ENCODE data around the gene STIP1.
"Not testable (repeated sequence)": the region's sequence is repeated elsewhere in the genome, so short reads cannot be mapped to it uniquely, and the experiment has no call there.

Gene STIP1

DNA sequence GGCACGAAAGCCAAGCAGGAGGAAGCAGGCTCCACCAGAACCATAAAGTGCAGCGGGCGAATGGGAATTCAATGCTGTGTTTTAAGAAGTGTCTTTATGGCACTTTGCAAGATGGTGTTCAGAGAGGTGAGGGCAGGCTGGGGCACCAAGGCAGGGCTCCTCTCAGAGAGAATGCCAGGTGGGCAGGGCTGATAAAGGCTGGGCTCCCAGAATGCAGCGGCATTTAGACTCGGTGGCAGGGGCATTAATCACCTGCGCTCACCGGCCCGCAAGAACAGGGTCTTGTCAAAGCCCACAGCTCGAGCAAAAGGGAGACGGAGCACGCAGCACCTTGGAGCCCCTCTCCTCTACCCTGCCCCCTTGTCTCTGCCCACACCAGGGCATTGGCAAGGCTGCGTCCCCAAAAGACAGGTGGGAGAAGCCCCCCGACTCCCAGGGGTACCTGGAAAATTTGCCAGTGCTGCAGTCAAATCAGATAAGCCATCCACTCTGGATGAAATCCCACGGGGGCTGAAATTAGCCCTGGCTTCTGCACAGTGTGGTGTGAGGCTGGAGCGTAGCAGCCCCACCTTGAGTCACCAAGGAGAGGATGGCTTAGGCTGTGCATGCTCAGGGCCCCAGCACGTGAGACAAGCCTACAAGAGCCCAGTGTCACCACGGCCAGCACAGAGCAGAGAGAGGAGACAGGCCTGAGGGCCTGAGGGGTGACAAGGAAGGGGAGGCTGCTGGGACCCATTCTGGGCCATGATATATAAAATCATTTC lies 28.2 kb upstream of the STIP1 start:
- no peak for DNase-seq (ENCODE audit: low read depth)

DNA sequence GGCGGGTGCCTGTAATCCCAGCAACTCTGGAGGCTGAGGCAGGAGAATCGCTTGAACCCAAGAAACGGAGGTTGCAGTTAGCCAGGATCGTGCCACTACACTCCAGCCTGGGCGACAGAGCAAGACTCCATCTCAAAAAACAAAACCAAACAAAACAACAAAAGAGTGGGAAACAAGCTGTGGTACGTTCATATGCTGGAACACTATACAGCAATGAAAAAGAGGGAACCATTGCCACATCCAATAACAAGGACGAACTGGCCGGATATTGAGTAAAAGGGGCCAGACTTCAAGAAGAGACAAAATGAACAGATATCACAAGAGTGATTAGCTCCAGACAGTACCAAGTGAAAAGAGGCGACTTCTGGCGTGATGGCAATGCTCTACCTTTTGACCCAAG lies 24.9 kb upstream of the STIP1 start:
- DNase-seq (ENCODE audit: low read depth): no peak

DNA sequence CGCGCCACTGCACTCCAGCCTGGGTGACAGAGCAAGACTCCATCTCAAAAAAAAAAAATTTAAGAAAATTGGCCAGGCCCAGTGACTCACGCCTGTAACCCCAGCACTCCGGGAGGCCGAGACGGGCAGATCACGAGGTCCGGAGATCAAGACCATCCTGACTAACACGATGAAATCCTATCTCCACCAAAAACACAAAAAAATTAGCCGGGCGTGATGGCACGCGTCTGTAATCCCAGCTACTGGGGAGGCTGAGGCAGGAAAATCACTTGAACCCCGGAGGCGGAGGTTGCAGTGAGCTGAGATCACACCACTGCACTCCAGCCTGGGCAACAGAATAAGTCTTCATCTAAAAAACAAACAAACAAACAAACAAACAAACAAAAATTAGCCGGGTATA lies 23.2 kb upstream of the STIP1 start:
- not testable (repeated sequence) for DNase-seq (ENCODE audit: low read depth)

DNA sequence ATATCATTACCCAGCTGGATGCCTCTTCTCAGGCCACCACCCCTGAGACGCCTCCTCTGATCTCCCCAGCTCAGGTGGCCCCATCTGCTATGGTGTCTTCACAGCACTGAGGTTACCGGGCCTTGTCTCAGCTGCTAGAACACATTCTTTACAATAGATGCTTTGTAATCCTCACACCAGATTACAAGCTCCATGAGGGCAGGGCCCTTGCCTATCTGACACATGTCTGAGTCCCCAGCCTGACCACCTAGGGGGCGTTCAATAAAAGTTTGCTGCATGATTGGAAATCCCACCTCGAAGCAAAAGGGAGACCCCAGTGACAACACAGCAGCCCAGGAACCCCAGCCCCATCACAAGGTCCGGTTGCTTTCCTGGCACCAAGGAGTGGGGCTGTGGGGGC lies 22.0 kb upstream of the STIP1 start:
- DNase-seq (ENCODE audit: low read depth): no peak

DNA sequence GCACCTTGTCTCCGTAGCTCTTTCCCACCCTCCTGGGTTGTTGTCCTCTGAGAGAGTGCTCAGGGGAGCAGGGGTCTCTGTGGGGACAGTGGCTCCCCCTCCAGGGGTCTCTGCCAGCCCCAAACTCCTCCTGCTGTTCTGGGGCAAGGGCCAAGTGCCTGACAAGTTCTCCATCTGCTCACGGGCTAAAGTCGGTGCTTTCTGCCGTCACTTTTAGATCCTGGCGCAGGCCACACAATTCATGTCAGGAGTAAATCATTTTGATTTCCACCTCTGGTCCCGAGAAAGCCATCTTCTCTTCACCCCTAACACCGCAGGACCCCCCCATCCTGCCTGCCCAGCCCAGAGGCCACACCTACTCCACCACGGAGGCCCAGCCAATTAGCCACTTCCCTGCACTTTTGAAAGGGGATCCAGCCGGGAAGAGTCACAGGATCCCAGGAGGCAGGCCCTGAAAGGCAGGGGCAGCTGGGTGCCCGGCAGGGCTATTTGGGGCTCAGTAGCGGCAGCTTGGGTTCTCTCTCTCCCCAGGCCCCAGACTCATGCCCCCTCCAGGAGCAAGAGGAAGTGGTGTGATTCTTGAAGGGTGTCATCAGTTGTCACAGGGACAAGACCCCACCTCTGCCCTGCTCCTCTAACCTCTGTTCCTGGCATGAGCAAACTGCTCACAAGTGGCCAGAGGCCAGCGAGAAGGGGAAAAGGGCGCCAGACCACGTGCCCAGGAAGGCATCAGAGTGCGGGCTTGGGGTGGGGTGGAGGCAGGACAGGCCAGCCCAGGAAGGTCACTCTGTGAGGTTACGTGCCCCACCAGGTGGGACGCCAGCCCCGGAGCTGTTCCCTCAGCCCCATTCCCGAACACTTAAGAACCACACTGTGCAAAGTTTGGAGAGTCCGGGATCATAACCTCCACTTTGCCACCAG lies 21.3 kb upstream of the STIP1 start:
- peak; percentile 33 for DNase-seq (ENCODE audit: low read depth)

DNA sequence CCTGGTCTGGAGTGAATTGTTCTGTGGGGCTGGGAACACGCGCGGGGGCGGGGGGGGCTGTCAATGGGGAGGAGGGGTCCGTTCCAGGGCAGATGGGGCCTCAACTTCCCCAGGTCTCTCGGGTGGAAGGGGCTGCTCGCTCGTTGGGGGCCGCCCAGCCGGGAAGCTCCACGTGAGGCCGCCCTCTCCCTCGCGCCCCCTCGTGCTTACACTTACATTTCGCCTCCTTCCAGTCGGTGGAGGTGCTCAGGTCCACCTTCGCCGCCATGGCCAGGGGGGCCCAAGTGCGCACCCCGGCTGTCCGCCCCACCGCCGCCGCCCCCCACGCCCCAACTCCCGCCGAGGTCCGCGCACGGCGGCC lies 20.5 kb upstream of the STIP1 start:
- peak; percentile 23 for DNase-seq (ENCODE audit: low read depth)

DNA sequence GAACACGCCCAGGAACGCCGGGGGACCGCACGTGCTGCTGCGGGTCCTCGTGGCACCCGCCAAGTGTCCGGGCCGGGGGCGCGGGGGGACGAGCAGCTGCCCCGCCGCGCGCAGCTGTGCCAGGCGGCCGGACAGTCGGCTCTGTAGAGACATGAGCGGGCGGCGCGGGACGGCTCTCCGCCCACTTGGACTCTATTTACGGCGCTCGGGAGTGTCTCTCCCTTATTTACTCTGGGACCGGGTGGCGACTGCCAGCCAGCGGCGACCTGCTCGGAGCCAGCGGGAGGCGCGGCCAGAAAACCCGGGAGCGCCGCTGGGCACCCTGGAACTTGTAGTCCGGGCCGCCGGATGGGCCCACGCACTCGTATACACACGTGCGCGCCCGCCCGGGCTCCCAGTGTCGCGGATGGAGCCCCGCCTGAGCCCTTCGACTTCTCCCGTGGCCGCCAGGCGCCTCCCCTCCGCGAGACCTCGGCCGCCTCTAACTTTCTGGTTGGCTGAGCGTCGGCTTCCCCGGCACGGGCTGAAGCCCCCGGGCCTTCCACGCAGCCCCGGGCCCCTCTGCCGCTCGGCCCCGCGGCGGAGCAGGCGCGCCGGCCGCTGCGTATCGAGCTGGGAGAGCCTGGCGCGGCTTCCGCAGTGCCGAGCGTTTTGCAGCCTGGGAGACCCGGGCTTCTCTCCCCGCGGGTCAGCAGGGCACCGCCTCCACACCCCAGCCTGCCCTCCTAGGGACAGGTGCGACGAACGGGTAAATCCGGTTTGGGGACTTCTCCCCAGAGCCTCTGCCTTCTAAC lies 19.9 kb upstream of the STIP1 start, which contains the start of gene MACROD1:
Gene MACROD1, minus strand, starts transcription at position 272 of the 794 bp plus-strand sequence. Its CDS starts 119 bp downstream, at position 153.
- DNase-seq (ENCODE audit: low read depth): peak; percentile 87

DNA sequence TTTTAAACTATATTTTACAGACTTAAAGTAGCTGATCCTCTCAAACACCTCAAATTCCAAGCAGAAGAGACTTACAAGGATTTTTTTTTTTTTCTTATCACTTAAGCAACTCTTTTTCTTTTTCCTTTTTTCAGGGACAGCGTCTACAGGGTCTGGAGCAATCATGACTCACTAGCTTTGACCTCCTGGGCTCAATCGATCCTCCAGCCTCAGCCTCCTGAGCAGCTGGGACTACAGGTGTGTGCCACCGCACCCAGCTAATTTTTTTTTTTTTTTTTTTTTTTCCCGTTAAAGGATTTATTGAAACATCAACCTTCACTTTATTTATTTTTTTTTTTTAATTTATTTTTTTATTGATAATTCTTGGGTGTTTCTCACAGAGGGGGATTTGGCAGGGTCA lies 15.6 kb upstream of the STIP1 start:
- DNase-seq (ENCODE audit: low read depth): no peak

DNA sequence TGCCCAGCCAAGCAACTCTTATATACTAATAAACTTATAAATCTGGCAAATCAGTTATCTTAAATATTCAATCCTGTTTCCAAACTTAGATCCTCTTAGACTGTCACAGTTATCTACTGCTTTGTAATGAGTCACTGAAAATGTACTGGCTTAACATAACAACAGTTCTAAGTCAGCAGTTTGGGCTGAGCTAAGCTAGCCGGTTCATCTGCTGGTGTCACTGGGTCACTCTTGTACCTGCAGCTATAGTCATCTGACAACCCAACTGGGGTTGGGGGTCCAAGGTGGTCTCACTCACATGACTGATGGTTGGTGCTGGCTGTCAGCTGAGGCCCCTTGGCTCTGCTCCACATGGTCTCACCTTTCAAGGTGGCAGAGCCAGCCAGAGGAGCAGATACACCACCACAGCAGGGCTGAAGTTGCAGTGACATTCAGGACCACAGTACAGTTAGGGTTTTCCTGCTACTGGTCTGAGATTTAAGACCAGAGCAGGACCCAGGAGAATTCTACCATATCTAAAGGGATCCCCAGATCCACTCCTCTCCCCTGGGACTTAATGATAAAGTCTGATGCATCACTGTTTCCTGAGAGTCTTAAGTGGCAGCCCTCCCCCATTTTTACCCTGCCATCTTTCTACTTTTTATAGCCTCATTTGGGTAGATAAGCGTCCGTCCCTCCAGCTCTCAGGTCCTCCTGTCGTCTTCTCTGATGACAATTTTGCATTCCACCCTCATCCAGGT lies 12.2 kb upstream of the STIP1 start:
- DNase-seq (ENCODE audit: low read depth): peak; percentile 16

DNA sequence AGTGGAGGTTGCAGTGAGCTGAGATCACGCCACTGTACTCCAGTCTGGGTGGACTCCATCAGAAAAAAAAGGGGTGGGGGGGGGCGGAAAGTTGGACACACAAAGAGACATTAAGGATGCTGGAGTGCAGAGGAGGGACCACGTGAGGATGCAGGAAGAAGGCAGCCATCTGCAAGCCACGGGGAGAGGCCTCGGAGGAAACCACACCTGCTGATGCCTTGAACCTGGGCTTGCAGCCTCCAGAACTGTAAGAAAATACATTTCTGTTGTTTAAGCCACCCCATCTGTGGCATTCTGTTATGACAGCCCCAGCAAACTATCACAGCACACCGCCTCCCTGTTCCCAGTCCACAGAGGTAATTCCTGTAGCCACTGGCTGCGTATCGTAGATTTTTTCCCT lies 9.2 kb upstream of the STIP1 start:
- DNase-seq (ENCODE audit: low read depth): no peak

DNA sequence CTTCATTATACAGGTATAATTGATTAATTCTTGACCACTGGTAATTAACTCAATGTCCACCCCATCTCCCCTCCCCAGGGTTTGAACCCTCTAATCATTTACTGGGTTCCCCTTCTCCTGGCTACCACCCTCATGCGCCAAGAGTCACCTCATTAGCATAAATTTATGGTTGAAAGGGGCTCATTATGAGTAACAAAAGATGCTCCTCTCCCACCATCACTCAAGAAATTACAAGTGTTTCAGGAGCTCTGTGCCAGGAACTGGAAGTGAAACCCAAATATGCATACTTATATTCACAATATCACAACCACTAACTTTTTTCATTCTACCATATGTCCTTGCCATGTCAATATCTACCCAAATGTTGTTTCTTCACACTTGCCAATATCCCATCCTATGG lies 7.8 kb upstream of the STIP1 start:
- DNase-seq (ENCODE audit: low read depth): no peak

DNA sequence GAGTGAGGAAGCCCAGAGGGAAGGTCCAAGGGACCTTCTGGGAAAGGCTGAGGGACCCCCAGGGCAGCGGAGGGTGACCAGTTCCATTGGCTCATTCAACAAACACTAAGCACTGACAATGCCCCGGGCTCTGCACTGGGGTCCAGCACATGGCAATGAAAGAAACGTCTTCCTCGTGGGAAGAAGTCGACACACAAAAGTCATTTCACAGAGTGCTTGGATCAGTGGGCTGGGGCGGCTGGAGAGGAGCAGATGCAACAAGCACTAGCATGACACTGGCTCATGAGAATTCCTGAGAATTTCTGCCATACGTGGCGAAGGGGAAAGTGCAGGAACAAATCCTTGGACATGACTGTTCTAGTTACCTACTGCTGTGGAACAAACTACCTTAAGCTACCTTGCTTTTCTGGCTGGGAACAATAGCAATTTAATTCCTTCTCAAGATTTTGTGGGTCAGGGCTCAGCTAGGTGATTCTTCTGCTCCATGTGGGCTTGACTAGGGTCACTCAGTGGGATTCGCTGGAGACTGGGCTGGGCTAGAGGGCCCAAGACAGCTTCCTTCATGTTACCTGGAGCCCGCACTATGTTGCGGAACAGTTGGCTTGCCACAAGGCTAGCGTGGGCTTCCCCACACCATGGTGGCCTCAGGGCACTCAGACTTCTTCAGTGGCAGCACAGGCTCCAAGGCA lies 6.9 kb upstream of the STIP1 start:
- no peak for DNase-seq (ENCODE audit: low read depth)

DNA sequence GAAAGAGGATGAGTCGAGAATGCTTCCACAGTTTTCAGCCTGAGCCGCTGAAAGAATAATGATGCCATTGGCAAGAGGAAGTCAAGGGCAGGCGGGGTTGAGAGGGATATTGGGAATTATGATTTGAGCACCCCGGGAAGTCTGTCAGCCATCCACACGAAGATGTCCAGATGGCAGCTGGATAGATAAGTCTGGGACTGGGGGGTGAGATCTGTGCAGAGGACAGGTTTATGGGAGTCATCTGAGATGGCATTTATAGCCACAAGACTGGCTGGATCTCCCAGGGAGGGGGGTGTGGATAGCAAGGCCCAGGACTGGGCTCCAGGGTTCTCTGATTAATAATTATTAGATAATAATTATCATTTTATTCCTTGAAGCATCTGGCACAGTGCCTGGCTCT lies 5.1 kb upstream of the STIP1 start:
- DNase-seq (ENCODE audit: low read depth): peak; percentile 19

DNA sequence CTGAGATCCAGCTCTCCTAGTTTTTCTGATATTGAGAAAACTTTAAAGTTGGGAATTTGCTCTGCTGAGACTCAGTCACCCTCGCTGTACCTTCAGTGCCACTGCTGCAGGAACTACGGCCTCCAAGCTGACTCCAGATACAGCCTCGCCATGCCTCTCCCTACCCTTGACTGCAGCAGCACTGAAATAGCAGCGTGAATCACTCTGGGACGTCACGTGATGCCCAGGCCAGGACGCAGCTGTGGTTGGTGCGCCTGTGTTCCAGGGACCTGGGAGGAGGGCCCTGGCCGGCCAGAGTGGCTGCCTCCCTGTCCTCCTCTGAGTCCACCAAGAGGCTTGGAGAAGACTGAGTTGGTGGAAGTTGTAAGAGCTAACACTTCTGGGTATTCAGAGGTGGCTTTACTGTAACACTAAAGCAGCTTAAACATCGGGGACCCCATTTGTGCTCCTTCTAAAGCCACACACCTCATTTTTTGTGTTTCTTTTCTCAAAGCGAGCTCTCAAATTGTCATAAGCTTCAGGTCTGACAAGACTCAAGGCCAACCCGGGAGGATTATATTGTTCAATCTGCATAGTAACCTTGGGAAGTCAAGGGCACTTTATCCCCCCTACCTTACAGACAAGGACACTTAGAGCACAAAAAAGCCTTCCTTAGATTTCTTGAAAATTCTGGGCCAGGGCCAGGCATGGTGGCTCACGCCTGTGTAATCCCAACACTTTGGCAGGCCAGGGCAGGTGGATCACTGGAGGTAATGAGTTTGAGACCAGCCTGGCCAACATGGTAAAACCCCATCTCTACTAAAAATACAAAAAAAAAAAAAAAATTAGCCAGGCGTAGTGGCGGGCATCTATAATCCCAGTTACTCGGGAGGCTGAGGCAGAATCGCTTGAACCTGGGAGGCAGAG lies 4.2 kb upstream of the STIP1 start:
- peak; percentile 96 for DNase-seq (ENCODE audit: low read depth)

DNA sequence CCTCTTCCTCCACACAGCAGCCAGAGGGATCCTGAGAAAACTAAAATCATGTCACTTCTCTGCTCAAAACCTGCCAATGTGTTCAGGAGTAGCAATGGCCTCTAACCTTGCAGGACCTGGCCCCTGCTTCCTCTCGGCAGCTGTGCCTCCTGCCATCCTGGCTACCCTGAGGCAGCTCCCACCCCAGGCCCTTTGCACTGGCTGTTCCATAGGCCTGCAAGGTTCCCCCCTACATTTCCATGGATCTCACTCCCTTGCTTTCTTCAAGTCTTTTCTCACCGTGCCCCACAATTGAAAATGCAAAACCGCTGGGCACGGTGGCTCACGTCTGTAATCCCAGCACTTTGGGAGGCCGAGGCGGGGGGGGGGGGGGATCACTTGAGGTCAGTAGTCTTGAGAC lies 2.1 kb upstream of the STIP1 start:
- no peak for DNase-seq (ENCODE audit: low read depth)

DNA sequence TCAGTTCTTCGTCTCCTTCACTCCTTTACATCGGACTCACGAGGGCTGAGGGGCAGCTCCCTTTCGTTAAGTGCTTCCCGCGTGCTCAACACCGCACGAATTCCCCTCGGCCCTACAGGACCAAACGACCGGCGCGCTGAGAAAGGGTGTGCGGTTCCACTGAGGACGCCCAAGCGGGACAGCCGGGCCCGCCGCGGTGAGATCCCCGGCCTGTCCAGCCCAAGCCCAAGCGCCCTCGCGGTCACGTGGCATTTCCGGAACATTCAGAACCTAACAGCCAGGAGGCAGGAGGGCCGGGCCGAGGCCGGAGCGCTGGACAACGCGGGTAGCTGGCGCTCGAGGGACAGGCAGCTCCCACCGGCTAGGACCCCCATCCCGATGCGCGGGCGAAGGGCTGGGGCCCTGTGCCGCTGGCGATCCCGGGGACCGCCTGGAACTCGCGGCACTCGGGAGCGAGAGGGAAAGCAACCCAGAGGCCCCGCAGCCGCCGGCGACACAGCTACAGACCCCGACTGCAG lies 737 bp upstream of the STIP1 start:
- peak; percentile 91 for DNase-seq (ENCODE audit: low read depth)

DNA sequence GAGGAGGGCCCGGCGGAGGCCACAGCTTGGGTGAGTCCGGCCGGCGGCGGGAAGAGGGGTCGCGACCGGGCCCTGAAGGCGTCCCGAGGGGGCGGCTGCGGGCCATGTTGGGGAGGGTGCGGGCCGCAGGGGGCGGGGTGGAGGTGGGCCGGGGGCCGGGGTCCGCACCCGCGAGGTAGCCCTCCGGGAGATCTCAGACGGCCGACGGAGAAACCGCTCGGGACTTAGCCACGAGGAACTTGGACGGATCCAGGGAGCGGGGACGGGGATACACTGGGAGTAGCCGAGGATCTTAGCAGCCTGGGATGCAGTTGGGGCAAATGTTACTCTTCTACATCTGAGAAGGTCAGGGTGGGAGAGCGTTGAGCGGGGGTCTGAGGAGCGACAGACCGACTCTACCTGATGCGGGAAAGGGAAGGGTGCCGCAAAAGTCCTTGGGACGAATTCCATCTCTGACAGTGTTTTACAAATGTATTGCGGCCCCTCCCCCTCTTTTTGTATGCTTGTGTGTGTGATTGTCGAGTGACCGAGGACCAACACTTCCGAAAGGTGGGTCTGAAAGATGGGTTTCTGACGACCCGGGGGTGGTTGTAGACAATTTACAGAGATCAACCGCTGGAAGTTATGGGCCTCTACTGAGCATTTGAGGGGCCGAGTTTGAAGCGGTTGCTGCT lies 658 bp downstream of the STIP1 start:
- peak; percentile 31 for DNase-seq (ENCODE audit: low read depth)

DNA sequence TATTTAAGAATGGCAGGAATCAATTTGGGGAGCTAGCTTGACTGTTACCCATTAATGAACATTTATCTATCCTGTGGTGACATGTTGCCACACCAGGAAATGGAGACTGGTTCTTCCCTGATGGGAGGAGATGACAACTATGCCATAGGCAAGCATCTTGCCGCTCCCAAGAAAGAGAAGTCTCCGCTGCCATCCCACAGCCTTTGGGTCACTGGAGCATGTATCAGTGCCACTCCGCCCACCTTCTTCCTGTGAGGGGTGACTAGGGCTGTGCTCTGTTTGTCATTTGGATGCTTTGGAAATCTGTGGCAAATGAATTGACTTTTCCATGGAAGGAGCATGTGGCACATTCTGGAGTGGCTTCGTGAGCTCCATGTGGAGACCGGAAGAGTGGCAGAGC lies 6.5 kb downstream of the STIP1 start:
- no peak for DNase-seq (ENCODE audit: low read depth)

DNA sequence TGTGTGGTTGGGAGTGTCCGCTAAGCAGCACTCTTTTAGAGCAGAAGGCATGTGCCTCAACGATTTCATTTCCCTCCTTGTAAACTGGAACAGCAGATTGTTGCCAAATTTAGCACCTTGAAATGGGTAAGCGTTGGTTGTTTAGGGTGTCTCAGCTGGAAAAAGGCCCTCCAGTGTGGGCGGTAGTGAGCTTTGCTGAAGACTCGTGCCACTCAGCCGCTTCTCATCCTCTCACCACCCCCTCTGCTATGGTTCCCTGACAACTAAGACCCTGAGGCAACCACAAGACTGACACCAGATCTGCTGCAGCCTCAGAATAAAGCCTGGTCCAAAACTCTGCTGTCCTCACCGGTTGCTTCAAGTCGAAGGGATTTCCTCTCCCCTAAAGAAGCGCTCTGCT lies 10.7 kb downstream of the STIP1 start:
- no peak for DNase-seq (ENCODE audit: low read depth)
